K562 (cell line): Measurements from ENCODE around the gene PRKCQ. TPM values are rescaled to one million over a fixed set of nuclear protein-coding genes. Genes with fewer than 3 reads are reported as not detected.
A peak's percentile ranks its signal among the peaks of the same experiment; 100 is the strongest.

Experiments used
- CCNT2 ChIP-seq: IDR thresholded peaks from 2 replicates; pipeline ENCODE4 v1.6.1; 2011; ENCODE audit warnings: borderline replicate concordance, low read depth, mild to moderate bottlenecking, moderate library complexity, mixed read lengths, low read length; ENCODE audit not compliant: insufficient read length; ENCODE audit errors: extremely low read depth
- KLF13 ChIP-seq: fragments of 450-650 bp; IDR thresholded peaks from 2 replicates; pipeline ENCODE4 v1.6.1; 2016; ENCODE audit warnings: missing genetic modification characterization, low read depth, mild to moderate bottlenecking, missing compliant biosample characterization, moderate library complexity, borderline replicate concordance
- MGA ChIP-seq: fragments of 450-650 bp; IDR thresholded peaks from 2 replicates; pipeline ENCODE4 v1.6.1; 2016; ENCODE audit warnings: mild to moderate bottlenecking, moderate library complexity
- NELFE ChIP-seq: IDR thresholded peaks from 2 replicates; pipeline ENCODE4 v1.6.1; 2011; ENCODE audit warnings: mild to moderate bottlenecking; ENCODE audit not compliant: insufficient read depth, insufficient read length
- NR2F6 ChIP-seq: fragments of 450-650 bp; formaldehyde crosslinking; IDR thresholded peaks from 2 replicates; pipeline ENCODE4 v1.4.0; 2020; ENCODE audit warnings: mild to moderate bottlenecking
- PHB2 ChIP-seq: fragments of 450-650 bp; IDR thresholded peaks from 2 replicates; pipeline ENCODE4 v1.6.1; 2017; ENCODE audit warnings: low read depth
- RNF2 ChIP-seq: sonication (generic); IDR thresholded peaks from 2 replicates; pipeline ENCODE4 v1.6.1; 2016
- SPI1 ChIP-seq: IDR thresholded peaks from 2 replicates; pipeline ENCODE4 v1.6.1; 2011; ENCODE audit warnings: low read depth, low read length, control low read depth, borderline replicate concordance
- U2AF2 ChIP-seq: fragments of 200-400 bp; formaldehyde crosslinking; optimal IDR thresholded peaks from 2 replicates; pipeline ENCODE3; 2017; ENCODE audit warnings: low read depth, mild to moderate bottlenecking, low read length
- XRCC5 ChIP-seq: fragments of 200-400 bp; formaldehyde crosslinking; IDR thresholded peaks from 2 replicates; pipeline ENCODE4 v1.6.1; 2017; ENCODE audit warnings: low read depth, mild to moderate bottlenecking, low read length
- ZBTB33 ChIP-seq: sonication (generic); formaldehyde crosslinking; IDR thresholded peaks from 2 replicates; pipeline ENCODE4 v1.8.1; 2023; ENCODE audit warnings: mild to moderate bottlenecking, missing genetic modification reagents
- ZNF133 ChIP-seq: fragments of 250-450 bp; sonication (Bioruptor Pico); IDR thresholded peaks from 2 replicates; pipeline ENCODE4 v1.4.0; 2020; ENCODE audit warnings: mild to moderate bottlenecking
- ZNF175 ChIP-seq: fragments of 200-800 bp; sonication (Bioruptor generic); IDR thresholded peaks from 2 replicates; pipeline ENCODE4 v1.6.1; 2016; ENCODE audit warnings: low read depth, mild to moderate bottlenecking, missing genetic modification characterization, missing compliant biosample characterization
- ZNF347 ChIP-seq: fragments of 450-650 bp; formaldehyde crosslinking; IDR thresholded peaks from 2 replicates; pipeline ENCODE4 v1.4.0; 2020; ENCODE audit warnings: low read depth, mild to moderate bottlenecking, moderate library complexity
- polyA plus RNA-seq, 8 experiments: library from polyadenylated mRNA; depleted of rRNA in 4 of 8; stranded (reverse) in 5 of 8; unstranded in 3 of 8; fragments of >200 nt; fragmentation: Nextera tagmentation in 2 of 8; fragmentation: Illumina TruSeq in 1 of 8; extraction: Ambion mirVana in 2 of 8; extraction: Trizol in 1 of 8; gene quantifications; 2 replicates each; pipeline versions ENCODE4 v1.2.1 to v1.2.3, GENCODE V29; 2011 to 2014; ENCODE audit warnings: inconsistent platforms in 1 of 8, missing spikeins in 1 of 8
- total RNA-seq, 7 experiments: library from RNA; depleted of rRNA in 6 of 7; stranded (reverse); fragments of >200 nt in 6 of 7; fragmentation: Illumina TruSeq in 2 of 7; extraction: Trizol in 2 of 7; gene quantifications; 2 replicates each; pipeline versions ENCODE4 v1.2.1 to v1.2.3, GENCODE V29; 2011 to 2021; ENCODE audit warnings: low replicate concordance in 1 of 7
- TF ChIP-seq, protein P1 (sequence below): fragments of 250-450 bp; sonication (Bioruptor Pico); IDR thresholded peaks from 2 replicates; pipeline ENCODE4 v1.5.0; 2021

PRKCQ gene
- total and polyA plus RNA-seq, 9 of the 15 experiments (the other 6 are each of a cell fraction or from before 2014, with no cell fraction given), result 4.4 to 23.3 (median 14.6) TPM

- TF ChIP-seq MGA (no peak), SPI1 (peak; percentile 89; the same call in 1 of the 2 replicates), ZNF347 (no peak), KLF13 (no peak), ZNF175 (CRISPR knock-in tag) (no peak), CCNT2 (no peak), ZBTB33 (CRISPR knock-in tag) (peak; percentile 84), PHB2 (no peak), RNF2 (no peak), ZNF133 (CRISPR knock-in tag) (no peak), NR2F6 (no peak), U2AF2 (no peak), NELFE (no peak), XRCC5 (no peak)
- TF ChIP-seq, protein P1, sequence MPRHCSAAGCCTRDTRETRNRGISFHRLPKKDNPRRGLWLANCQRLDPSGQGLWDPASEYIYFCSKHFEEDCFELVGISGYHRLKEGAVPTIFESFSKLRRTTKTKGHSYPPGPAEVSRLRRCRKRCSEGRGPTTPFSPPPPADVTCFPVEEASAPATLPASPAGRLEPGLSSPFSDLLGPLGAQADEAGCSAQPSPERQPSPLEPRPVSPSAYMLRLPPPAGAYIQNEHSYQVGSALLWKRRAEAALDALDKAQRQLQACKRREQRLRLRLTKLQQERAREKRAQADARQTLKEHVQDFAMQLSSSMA (CRISPR knock-in tag), result no peak
Observed at GRCh38 chr10:6537770-6538169, 42.3 kb downstream of the PRKCQ start (continued).
